Epidermal melanocyte (primary cell): ENCODE data around the gene TXNRD3.

Experiments used
- DNase-seq: peaks from one replicate; pipeline ENCODE4 v3.0.0; 2011; ENCODE audit warnings: low spot score; ENCODE audit not compliant: insufficient read length

Gene TXNRD3

DNA sequence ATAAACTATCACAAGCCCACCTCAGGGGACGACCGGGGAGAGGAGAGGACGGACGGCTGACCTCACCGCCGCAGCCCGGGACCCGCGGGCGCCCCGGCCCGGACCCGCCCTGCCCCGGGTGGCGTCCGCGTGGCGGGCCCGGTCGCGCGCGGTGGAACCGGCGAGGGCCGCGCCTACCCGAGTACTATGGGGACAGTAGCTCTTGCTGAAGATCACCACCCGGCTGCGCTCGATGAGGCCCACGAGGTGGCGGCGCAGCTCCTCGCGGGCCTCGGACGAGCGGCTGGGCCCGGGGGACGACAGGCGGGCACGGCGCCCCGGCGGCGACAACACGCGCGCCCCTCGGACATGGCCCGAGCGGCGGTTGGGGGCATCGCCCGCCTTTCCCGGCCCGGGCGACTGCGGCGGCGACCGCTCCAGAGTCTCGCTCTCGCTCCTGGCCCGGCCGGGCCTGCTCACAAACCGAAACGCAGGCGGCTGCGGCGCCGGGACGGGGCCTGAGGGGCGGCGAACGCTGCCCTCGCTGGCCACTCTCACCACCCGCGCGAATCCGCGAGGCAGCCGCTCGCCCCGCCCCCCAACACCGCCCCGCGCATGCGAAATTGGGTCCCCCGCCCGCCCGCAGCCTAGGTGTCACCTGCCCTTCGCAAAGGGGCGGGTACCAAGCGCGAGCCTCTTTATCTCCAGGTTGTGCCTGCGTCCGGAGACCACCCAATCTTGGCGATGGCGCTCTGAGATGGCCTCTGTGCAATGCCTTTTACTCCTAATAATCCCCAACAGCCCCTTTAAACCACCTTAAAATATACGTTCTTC lies at the start of gene TXNRD3:
Gene TXNRD3, minus strand, starts transcription at position 554 of the 813 bp plus-strand sequence.
- peak; percentile 37 for DNase-seq

DNA sequence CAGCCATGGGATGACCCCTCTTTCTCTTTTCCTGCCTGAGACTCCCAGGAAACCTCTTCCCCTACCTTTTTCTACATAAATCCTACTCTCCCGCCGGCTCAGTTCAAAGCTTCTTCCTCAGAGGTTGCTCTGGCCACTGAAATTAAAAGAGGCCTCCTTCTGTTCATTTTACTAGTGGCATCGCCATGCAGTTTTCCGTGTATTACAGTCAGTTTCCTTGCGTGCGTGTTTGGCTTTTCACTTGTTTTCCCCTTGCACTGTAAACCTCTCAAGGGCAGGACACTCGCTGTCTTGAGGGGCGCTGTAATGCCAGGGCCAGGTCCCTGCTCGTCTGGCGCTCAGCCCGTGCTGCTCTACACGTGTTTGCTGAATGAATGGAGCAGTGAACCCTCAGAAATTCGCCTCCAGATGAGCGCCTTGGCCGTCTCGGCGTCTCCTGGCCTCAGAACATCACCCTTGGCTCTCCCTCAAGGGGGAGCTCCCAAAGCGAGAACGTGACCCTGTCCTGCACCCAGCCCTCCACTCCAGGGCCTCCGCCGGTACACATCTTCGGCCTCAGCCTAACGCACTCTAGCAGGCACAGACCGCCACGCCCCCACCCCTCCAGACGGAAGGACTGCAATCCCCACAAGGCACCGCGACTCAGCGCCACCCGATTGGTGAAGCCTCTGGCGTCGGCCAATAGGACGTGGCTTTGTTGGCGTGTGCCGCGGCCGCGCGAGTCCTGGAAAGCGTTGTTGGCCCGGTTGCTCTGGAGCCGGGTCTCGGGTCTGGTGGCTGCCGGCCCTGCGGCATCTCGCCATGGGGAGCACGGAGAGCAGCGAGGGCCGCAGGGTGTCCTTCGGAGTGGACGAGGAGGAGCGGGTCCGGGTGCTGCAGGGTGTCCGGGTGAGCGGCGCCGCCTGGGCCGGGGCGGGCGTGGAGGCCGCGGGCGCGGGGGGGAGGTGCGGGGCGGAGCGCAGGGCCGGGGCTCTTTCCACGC lies 48.9 kb upstream of the TXNRD3 start, which contains the start of gene CHCHD6:
Gene CHCHD6, plus strand, starts transcription at position 729 of the 982 bp plus-strand sequence. Its CDS starts 73 bp downstream, at position 802.
- peak; percentile 96 for DNase-seq

GRCh38 chr3:126699011-126699410 lies 44.1 kb upstream of the TXNRD3 start:
- no peak for DNase-seq

- no peak for DNase-seq
These were observed 41.9 kb upstream of the TXNRD3 start for GRCh38 chr3:126696701-126697267.

DNA sequence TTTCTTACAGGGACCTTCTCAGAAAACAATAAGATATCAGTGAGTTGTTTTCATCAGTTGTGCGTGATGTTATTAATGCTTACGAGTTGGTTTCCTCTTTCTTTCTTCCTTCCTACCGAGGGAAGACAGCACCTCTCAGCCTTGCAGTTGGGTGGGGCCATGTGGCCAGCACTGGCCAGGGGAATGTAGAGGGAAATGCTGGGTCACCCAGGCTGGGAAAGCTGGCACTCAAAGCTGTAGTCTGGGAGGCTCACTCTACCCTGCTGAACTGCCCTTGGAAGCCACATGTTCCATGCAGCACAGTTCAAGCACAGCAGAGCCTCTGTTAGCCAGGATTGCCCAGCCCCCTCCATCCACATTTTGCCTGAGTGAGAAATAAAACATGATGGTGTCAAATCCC lies 39.0 kb upstream of the TXNRD3 start:
- DNase-seq: no peak

DNA sequence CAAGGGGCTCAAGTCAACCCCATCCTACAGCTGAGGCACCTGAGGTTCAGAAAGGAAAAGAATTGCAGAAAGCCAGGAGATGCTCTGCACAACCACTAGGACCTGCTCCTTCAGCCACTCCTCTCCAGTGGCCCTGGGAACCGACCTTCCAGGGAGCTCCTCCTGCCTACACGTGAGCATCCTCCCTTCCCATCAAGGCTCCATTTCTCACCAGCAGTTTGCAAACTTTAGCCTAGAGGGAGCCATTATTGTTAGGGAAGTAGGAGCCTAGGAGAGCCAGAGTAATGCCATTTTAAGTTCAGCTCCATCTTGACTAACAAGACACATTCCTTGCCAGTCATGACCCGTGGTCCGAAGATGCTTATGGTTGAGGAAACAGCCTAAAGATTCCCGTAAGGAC lies 37.9 kb upstream of the TXNRD3 start:
- no peak for DNase-seq

GRCh38 chr3:126691765-126692164 lies 36.8 kb upstream of the TXNRD3 start:
- DNase-seq: no peak

DNA sequence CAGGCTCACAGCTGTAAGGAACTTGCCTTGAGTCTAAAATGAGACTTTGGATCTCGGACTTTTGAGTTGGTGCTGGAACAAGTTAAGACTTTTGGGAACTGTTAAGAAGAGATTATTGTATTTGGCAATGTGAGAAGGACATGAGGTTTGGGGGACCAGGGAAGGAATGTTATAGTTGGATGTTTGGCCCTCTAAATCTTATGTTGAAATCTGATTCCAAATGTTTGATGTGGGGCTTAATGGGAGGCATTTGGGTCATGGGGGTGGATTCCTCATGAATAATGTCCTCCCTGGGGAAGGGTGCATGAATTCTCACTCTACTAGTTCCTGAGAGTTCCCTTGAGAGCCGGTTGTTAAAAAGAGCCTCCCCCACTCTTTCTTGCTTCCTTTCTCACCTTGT lies 30.6 kb upstream of the TXNRD3 start:
- DNase-seq: no peak

GRCh38 chr3:126685021-126685420 lies 30.1 kb upstream of the TXNRD3 start:
- no peak for DNase-seq

- DNase-seq: no peak
These were observed 29.4 kb upstream of the TXNRD3 start for GRCh38 chr3:126684218-126684751.

DNA sequence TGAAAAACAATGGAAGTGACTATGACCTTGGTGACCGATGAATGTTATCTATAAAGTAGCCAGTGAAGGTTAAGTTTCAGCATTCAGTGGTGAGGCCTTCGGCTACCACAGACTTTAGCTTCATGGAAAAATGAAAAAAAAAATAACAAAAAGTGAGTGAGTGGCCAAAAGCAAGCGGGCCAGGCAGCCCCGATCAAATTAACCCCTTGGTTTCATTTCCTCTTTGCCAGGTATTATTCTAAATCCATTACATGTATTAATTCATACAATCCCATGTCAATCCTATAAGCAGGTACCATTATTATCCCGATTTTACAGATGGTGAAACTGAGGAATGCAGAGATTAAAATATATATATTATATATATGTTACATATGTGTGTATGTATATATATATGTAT lies 28.1 kb upstream of the TXNRD3 start:
- DNase-seq: no peak

GRCh38 chr3:126682009-126682408 lies 27.1 kb upstream of the TXNRD3 start:
- no peak for DNase-seq

GRCh38 chr3:126680667-126681055 lies 25.7 kb upstream of the TXNRD3 start:
- no peak for DNase-seq

- no peak for DNase-seq
These were observed 25.1 kb upstream of the TXNRD3 start for GRCh38 chr3:126679831-126680666.

GRCh38 chr3:126679318-126679751 lies 24.4 kb upstream of the TXNRD3 start:
- DNase-seq: peak; percentile 78

- DNase-seq: no peak
These were observed 23.9 kb upstream of the TXNRD3 start for GRCh38 chr3:126678693-126679317.

GRCh38 chr3:126677862-126678503 lies 23.1 kb upstream of the TXNRD3 start:
- no peak for DNase-seq

DNA sequence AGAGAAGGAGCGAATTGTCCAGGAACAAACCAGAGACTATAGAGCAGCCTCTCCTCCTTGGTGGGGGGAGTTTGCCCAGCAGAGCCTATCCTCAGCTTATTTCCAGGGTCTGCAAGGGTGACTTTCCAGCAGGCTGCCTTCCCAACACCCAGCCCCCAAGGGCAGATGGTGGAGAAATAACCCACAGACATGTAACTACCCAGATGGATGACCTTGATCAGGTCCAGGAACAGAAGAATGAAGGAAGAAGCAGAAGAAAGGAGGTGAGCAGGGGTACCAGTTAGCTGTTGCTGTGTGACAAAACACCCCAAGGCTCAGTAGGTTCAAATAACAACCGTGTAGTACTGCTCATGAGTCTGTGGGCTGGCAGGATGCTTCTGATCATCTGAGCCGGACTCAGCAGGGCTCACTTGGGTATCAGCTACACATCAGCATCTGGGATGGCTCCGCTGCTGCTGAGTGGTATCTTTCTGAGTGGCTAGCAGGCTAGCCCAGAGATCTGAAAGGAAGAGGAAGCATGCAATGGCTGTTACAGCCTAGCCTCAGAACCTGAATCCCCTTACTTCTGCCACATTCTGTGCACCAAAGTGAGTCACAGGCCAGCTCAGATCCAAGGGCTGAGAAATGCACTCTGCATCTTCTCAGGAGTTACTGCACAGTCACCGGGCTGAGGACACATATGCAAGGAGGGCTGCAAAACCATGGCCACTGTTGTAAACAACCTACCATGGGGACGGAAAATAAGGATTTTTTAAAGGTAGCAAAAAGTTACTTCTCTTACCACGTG lies 22.2 kb upstream of the TXNRD3 start:
- DNase-seq: no peak

DNA sequence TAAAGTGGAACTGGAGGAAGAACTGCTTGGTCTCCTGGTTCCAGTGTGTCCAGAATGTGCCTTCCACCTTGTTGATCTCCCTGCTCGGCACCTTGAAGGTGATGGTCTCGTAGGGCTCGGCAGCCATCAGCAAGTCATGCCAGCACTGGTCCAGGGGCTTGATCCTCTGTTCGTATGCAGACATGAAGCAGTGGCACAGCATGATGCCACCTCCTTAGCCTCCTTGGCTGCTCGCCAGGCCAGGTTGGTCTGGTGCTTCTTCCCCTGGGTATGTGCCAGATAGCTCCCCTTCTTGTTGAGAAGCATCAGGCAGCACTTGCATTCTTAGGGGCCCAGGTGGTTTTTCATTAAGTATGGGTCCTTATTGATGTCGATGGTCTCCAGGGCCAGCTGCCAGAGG lies 17.8 kb upstream of the TXNRD3 start:
- no peak for DNase-seq
